ENCODE measurements around the gene BECN2. TPM values are rescaled to one million over a fixed set of nuclear protein-coding genes. Genes with fewer than 3 reads are reported as not detected.

The BECN2 gene
- total RNA-seq, 4 donors from 2014 or later: not detected

GRCh38 chr1:241999026-241999425 lies 41.5 kb downstream of the BECN2 start, which contains the start of gene MAP1LC3C:
MAP1LC3C (minus strand) TSS chr1:241999098; CDS start chr1:241999008, 90 bp downstream.
- Histone ChIP-seq H3K9me3 (no peaks in the 10 kb centered on the region), H3K27me3 (peaks cover 5% of the 10 kb centered on the region), H3K4me1 (peaks cover 0 to 12% (median 0%) of the 10 kb centered on the region in 3 donors), H3K4me3 (peak within 1 kb of the TSS in 1 of 2 donors; percentile 30), H3K27ac (peak within 1 kb of the TSS in 3 of 4 donors; percentile 46 to 65 (median 60)), H3K36me3 (no peaks in the 10 kb centered on the region)
- 31 to 39% methylated on average over 2 to 3 of the region's 4 CpGs for WGBS, 2 donors (ENCODE audit: low coverage in 1 of 2)
- no peak for ATAC-seq
- no peak for TF ChIP-seq POLR2AphosphoS5 (IDR thresholded peaks at IDR 0.05)
- TF ChIP-seq CTCF (IDR thresholded peaks at IDR 0.05): no peak

- Histone ChIP-seq H3K4me3 (no peak overlapping the region), H3K27ac (peak overlapping the region in 1 of 4 donors; percentile 24), H3K4me1 (peaks cover 0 to 12% (median 0%) of the 10 kb centered on the region in 3 donors), H3K9me3 (no peaks in the 10 kb centered on the region), H3K36me3 (no peaks in the 10 kb centered on the region), H3K27me3 (peaks cover 5% of the 10 kb centered on the region)
- no peak for ATAC-seq
- 78 to 86% methylated on average over 5 of the region's 7 CpGs for WGBS, 2 donors (ENCODE audit: low coverage in 1 of 2)
- no peak for TF ChIP-seq POLR2A (IDR thresholded peaks at IDR 0.05)
- no peak for TF ChIP-seq EP300 (IDR thresholded peaks at IDR 0.05)
- TF ChIP-seq POLR2AphosphoS5 (IDR thresholded peaks at IDR 0.05): no peak
- no peak for TF ChIP-seq CTCF (IDR thresholded peaks at IDR 0.05)
These were observed 42.9 kb downstream of the BECN2 start for GRCh38 chr1:242000434-242000833.

GRCh38 chr1:242002072-242002471 lies 44.5 kb downstream of the BECN2 start:
- Histone ChIP-seq H3K27ac (peak overlapping the region in 1 of 4 donors; percentile 31), H3K4me3 (no peak overlapping the region), H3K27me3 (peaks cover 5% of the 10 kb centered on the region), H3K9me3 (no peaks in the 10 kb centered on the region), H3K4me1 (peaks cover 0 to 12% (median 0%) of the 10 kb centered on the region in 3 donors), H3K36me3 (no peaks in the 10 kb centered on the region)
- 49 to 67% methylated on average over 3 of the region's 5 CpGs for WGBS, 2 donors (ENCODE audit: low coverage in 1 of 2)
- no peak for TF ChIP-seq EP300 (IDR thresholded peaks at IDR 0.05)
- no peak for TF ChIP-seq CTCF (IDR thresholded peaks at IDR 0.05)
- no peak for TF ChIP-seq POLR2AphosphoS5 (IDR thresholded peaks at IDR 0.05)
- no peak for TF ChIP-seq POLR2A (IDR thresholded peaks at IDR 0.05)
- ATAC-seq: no peak

- 60 to 63% methylated on average over 1 to 4 of the region's 4 CpGs for WGBS, 2 donors (ENCODE audit: low coverage in 1 of 2)
- peaks cover 0 to 12% (median 0%) of the 10 kb centered on the region in 3 donors for H3K4me1 ChIP-seq
- no peaks in the 10 kb centered on the region for H3K36me3 ChIP-seq
- peaks cover 5% of the 10 kb centered on the region for H3K27me3 ChIP-seq
- TF ChIP-seq POLR2AphosphoS5 (IDR thresholded peaks at IDR 0.05) (no peak), CTCF (IDR thresholded peaks at IDR 0.05) (no peak), EP300 (IDR thresholded peaks at IDR 0.05) (no peak), POLR2A (IDR thresholded peaks at IDR 0.05) (no peak)
- H3K9me3 ChIP-seq: no peaks in the 10 kb centered on the region
- no peak for ATAC-seq
- no peak overlapping the region for H3K4me3 ChIP-seq
- H3K27ac ChIP-seq: peak overlapping the region in 1 of 4 donors; percentile 31
These were observed 44.9 kb downstream of the BECN2 start for GRCh38 chr1:242002510-242002909.

GRCh38 chr1:242004751-242005495 lies 47.4 kb downstream of the BECN2 start:
- ATAC-seq: peak; percentile 64
- H3K27me3 ChIP-seq: peaks cover 14% of the 10 kb centered on the region
- no peak overlapping the region for H3K27ac ChIP-seq
- H3K4me1 ChIP-seq: no peaks in the 10 kb centered on the region
- TF ChIP-seq EP300 (IDR thresholded peaks at IDR 0.05) (no peak), POLR2A (IDR thresholded peaks at IDR 0.05) (no peak), CTCF (IDR thresholded peaks at IDR 0.05) (no peak), POLR2AphosphoS5 (IDR thresholded peaks at IDR 0.05) (no peak)
- 76 to 93% methylated on average over 5 of the region's 5 CpGs for WGBS, 2 donors (ENCODE audit: low coverage in 1 of 2)
- no peaks in the 10 kb centered on the region for H3K36me3 ChIP-seq
- H3K9me3 ChIP-seq: no peaks in the 10 kb centered on the region
- no peak overlapping the region for H3K4me3 ChIP-seq

Measured in gastroesophageal sphincter (tissue), 4 donors.